ELR (cell line): ENCODE data around the gene GNPDA1.

Experiments
- DNase-seq: peaks from one replicate; pipeline ENCODE4 v3.0.0-alpha.2; 2015; ENCODE audit warnings: low read depth

The GNPDA1 gene

DNA sequence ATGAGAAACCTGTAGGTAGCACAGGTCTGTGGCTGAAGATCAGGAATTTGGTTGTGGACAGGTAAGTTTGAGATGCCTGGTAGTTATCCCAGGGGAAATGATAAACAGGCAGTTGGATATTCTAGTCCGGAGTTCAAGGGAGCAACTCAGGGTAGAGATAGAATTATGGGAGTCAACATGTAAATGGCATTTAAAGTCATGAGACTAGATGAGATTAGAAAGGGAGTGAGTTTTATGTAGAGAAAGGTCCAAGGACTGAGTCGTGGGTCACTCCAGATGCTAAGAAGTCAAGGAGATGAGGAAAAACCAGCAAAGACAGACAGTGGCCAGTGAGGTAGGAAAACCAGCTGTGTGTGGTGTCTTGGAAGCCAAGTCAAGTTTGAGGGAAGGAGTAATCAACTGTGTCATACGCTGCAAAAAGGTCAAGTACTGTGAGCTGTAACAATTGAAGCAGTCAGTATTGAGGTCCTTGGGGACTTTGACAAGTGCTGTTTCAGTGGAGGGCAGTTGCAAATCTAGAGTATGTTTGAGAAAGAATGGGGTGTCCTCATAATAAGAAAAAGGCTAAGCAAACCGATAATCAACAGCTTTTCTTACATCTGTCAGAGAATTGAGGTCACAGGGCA is 18.2 kb downstream of the GNPDA1 start:
- no peak for DNase-seq

DNA sequence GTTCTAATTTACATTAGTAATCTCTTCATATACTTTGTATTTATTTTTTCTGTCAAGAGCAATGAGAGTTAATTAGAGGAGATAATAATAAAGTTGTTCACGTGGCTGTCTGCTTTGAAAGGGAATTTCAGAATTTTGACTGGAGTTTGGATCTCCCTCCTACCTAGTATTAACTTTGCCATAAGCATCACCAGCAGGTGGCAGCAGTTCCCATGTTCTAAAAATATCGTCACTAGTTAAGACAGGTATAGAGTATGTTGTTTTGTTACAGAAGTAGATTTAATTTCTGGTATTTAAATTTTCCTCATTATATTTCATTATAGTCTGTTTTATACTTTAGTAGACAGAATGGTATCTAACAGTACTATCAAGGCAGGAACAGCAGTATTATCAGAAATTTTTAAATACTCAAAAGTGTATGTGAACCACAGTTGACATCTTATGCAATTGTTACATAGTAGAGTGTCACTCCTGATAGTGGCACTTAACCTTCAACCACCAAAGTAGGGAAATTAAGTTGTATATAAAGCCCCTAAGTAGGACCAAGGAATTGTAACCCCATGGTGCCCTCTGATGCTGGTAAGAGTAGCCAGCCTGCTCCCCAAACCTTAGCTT is 20.4 kb downstream of the GNPDA1 start:
- peak; percentile 74 for DNase-seq

DNA sequence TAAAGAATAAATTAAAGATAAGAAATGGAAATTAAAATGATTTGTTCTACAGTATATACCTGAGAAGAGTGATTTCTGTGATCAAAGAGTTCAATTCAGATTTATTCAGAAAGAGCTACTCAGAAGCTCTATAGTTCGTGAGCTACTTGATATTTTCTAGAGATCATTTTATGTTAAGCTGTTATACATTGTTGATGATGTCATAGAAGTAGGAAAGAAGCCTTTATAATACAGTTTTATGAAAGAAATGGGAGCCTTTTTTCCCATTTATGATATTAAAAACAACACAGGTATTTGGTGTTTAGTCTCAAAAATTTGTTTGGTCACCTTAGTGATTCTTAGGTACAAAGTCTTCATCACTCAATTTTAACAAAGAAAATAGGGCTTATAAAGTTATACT is 23.1 kb downstream of the GNPDA1 start:
- DNase-seq: no peak

DNA sequence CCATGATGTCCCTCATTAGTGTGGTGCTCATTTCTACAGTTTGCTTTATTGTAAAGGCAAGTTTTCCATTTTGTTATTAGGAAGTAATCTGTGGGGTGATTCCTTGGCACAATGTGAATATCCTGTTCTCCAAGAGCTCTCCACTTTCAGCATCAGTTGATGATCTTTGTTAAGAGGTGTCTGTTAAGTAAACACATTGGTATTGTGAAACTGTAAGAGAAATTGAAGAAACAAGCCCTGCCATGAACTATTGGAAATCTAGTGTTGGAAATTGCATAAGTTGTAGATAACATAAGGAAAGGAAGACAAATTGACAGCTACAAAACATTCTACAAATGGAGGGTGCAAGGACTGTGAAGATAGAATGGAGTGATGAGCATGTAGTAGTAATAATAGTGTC is 26.8 kb downstream of the GNPDA1 start:
- DNase-seq: no peak

DNA sequence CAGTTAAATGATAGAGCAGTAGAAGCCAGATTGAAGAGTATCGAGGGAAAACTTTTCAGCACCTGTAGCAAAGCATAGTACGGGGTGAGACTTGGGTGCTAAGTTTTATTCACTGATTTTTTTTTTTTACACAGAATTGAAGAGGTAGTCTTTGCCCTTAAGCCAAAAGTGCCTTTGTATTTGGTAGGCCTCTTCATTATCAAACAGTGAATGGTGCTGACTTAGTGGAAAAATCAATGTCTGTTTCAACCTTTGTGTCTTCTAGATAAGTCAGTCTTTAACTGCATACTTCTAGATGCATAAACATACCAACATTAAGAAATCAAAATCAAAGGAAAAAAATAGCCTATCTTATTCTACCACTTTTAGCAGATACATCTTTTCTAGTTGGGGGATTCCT is 30.2 kb downstream of the GNPDA1 start:
- no peak for DNase-seq

DNA sequence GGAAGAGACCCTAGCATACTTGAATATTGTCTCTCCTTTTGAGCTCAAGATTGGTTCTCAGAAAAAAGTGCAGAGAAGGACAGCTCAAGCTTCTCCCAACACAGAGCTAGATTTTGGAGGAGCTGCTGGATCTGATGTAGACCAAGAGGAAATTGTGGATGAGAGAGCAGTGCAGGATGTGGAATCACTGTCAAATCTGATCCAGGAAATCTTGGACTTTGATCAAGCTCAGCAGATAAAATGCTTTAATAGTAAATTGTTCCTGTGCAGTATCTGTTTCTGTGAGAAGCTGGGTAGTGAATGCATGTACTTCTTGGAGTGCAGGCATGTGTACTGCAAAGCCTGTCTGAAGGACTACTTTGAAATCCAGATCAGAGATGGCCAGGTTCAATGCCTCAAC is 34.4 kb downstream of the GNPDA1 start:
- no peak for DNase-seq

DNA sequence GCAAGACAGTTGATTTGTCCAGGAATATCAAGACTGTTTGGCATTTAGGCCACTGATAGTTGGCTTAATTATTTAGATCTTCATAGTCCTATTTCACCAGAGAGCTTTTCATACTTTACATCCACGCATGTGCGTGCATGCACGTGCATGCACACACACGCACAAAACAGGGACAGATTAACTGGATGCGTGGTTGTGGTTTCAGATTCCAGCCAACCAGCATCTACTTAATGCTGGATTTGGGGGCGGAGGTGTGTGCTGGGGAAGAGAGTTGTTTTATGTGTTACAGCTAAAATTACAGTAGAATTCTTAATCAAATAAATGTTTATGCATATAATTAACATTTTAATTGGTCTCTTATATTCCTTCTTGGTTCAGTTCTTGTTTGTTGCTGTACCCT is 36.7 kb downstream of the GNPDA1 start:
- no peak for DNase-seq

DNA sequence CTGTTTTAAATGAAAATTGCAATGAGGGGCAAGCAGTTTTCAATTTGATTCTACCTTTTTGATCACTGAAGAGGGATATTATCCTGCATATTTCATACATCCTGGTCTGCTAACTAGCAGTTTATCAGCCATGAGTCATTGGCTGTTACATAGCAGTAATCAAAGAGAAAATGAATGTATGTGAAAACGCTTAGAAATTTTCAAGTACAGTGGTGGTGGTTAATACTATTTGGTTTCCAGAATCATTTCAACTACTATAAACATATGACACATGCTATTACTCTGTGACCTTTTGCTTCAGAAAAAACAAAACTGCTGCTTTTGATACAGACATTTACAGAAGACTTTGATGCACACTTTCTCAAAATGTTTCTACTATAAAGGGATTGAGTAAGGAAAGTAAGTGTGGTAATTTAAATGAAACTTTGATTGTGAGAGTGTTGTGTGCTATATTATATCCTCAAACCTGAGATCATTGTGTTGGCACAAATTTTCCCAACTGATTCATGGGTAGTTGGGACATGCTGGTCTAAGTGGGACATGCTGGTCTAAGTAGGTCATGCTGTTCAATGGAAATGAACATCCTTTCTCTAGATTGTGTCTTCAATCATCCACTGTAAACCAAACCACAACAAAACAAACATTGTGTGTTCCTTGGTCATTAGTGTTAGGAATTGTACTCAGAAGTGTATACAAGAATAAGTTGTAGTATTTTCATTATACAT is 38.8 kb downstream of the GNPDA1 start:
- peak; percentile 88 for DNase-seq

DNA sequence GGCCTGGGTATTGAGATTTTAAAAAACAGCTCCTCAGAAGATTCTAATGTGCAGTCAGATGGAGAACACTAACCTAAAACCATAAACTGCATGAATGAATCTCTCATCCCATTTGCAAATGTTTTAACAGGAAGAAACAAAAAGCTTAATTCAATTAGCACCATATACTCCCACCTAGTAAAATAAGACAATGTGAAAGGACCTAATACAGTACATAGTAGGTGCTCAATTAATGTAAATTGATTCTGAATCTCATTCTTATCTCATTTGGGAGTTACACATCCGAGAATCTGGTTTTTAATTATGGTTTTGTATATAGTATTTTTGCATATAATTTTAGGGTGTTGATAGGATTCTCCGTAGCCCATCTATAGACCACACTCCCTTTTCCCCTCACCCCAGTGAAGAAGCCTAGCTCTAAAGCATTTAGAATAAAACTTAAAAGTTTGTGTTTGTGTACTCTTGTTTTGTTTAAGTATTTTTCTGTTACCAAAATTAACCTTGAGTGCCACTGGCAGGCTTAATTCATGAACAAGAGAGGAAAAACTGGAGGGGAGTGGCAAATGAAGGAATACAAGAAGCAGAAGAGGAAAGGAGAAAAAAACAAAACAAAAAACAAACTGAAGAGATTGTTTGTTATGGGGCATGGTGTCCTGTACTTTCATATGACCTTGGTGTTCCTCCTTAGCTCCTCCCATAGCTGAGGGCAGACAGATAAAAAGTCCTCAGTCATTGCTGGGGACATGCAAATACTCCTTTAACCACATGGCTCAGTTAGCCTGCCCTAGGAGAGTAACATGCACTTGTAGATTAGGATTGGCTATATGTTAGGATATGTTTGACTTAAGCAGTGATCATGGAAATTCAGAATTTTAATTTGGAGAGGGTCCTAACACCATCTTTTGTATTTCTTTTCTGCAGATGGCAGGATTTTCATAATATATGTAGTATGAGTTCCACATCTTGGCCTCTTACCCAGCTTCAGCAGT is 42.8 kb downstream of the GNPDA1 start:
- DNase-seq: peak; percentile 25

DNA sequence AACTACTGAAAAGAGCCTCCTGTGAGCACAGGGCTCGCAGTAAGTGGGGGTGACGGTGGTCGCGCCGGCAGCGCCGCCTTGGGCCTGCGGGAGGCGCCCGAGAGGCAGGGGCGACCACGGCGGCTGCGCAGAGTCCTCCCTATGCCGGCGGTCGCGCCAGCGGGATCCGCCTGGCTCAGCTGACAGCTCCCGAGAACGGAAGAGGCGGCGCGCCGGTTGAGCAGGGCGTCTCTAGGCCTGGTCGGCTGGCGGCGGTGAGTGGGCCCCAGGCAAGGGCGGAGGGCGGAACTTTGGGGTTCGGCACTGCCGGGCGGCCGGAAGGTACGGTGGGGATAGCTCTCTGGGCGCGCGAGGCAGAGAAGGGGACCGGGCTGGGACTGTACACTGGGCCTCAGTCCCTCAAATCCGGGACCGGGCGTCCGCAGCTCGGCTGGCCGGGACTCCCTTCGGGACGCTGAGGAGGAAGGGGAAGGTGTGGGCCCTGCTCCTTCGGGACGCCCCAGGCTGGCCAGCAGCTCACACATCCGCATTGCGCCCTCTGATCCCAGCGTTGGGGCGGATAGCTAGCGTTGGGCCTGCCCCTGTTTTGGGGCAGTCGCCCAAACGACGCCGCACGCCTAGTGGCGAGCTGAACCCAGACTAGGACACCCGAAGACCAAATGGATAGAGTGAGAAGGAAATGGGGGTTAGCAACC is 43.8 kb downstream of the GNPDA1 start, which contains the start of gene RNF14:
Gene RNF14 (plus strand): TSS at position 192 of the 695 bp plus-strand sequence. CDS start 4,484 bp downstream, outside the sequence.
- DNase-seq: peak; percentile 97

DNA sequence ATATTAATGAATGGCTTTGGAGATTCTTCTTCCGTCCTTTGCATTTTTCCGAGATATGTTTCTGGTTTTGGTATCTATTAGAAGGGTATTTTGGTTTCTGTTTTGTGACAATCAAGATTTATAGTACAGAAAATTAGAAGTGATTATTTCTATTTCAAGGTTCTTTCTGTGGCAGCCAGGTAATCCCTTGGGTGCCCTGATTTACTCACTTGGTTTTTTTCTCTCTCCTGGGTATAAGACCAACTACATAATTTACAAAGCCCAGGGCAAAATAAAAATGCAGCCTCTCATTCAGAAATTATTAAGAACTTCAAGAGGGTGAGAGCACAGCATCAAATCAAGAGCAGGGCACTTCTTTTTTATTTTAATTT is 45.9 kb downstream of the GNPDA1 start:
- no peak for DNase-seq

DNA sequence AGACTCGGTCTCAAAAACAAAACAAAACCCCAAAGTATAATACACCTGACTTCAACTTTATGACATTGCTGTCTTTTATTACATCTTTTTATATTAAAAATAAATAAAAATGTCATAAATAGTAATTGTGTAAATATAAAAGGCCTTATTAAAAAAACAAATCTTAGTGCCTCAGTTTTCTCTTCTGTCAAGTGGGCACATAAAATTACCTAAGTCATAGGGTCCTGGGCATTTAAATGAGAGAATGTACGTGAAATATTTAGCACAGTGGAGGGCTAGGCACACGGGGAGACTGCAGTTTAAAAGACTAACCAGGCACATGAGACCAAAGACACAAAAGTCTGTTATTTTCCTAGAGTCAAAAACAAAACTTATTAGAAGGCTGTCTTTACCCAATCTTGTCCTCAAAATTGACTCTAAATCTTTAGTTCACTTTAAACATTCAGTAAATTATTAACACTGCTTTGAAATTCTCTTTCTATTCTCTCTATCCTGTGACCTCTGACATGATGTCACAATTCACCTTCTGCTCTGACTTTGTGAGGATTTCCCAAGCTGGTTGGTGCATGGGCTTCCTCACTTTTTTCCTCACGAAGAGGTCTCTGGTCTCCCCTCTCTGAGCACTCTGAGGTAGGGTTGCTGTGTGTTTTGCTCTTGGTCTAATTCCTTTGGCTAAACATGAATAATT is 46.4 kb downstream of the GNPDA1 start:
- no peak for DNase-seq

DNA sequence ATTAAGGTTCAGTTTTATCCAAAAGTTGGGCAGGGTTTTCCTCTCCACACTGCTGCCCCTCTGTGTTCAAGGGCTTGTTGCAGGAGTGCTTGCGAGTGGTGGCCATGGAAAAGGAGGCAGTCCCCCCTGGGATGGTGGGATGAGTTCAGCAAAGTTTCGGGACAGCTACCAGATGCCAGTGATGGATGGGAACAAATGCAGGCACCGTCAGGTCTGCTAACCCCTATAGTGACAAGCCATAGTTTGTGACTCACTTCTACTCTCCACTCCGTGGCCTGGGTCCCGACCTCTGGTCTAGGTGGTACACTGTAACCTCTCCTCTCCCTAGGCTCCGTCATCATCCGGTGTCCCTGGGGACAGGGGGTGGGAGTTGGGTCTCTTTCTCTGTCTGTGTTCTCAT is 47.8 kb downstream of the GNPDA1 start:
- no peak for DNase-seq

DNA sequence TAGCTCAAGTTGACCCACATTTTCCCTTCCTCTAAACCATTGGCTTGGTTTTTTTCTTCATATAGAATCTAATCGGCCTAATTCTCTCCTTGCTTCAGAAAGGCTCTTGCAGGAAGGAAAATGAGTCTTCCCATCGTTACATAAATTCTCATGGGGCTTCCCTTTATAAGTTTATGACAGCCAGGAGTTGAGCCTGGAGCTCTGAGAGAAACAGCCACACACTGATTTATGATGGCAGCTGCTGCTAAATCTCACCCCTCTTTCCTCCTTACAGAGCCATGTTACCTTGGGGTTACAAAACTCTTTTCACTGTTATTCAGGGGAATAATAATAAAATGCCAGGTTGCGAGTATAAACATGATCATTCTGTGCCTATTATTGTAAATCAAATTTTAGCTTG is 49.1 kb downstream of the GNPDA1 start:
- no peak for DNase-seq

DNA sequence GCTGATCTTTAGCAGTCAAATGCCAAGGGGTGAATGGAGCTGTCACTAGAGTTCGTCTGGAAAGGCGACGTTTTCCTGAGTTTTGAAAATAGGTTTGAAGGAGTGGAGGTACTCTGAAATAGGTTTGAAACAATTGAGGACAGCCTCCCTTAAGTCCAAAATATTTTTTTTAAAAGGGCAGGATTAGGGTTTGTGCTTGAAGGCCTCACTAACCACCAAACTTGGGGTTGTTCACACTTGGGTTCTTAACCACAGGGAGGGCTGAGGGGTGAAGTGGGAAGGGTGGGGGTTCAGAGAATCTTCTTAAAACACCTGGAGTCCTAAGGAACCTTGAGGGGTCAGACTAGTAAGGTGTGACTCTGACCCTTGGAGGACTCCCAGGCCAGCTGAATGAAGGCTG is 51.4 kb downstream of the GNPDA1 start:
- no peak for DNase-seq

DNA sequence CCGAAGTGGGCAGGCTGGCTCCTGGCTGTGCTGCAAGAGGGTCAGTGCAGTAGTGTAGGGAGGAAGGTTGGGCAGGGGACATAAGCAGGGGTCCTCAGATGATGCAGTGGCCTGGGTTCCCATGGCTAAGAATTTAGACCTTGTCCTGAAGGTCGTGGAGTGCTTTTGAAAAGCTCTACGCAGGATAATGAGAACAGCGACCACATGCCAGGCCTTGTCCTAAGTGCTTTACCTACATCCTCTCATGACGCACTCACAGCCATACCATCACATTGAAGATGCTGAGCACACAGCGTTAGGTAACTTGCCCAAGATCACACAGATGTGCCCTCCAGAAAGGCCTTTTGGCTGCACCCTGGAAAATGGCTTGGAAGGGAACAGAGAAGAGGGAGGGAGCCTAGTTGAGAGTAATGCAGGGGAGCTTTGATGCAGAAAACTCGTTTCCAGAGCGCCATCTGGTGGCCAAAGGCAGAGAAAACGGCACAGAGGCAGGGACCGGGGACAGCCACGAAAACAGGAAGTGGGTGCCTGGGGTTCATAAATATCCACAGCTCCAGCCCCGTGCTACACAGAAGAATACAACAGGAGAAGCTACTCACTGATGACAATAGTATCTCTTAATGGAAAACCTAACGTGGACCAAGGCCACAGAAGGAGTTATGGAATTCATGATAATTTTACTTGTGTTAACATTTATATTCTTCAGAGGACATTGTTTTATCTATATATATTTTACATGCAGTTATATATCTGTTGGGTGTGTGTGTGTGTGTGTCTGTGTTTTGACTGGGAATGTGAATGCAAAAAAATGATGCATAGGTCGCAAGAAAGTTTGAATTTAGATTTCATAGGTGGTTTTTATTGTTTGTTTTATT is 52.1 kb downstream of the GNPDA1 start:
- DNase-seq: peak; percentile 87

DNA sequence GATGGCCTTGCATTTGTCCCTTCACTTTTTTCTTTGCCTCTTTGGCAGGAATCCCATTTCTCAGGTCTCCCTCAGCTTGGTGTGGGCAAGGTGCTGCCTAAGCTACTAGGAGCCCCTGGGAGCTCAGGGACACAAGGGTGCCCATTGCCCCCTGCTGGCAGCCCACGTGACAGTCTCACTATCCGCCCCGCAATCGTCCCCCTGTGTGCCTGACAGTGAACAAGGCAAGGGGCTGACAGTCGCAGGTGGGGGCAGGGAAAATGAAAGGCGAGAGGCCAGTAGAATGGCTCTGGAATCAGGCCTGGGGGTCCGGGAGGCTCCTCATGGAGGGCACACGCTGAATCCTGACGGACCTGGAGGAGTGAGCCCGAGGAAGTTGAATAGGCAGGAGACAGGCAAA is 52.8 kb downstream of the GNPDA1 start:
- no peak for DNase-seq

DNA sequence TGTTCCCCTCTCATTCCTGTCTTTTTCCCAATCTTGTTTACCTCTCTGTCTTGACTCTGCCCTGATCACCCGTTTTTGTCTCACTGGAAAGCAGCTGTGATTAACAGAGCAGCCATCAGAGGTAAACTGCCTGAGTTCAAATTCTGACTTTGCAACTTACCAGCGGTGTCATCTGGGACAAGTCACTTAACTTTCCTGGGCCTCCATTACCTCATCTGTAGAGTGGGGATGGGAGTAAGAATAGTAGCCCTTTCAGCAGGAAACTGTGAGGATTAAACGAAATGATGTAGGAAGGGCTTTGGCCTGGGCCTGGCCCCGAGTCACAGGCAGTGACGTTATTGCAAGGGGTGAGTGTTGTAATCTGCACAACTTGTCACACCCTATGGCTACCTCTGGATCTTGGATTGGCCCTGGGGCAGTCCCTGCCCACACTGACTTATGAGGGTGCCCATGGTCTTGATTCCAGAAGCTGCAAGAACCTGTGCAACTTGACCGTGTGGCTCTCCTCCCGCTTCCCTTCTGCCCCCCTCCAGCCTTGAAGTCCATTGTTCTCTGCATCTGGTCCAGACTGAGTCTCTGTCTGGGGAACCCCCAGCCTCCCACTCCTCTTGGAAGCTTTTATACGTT is 54.2 kb downstream of the GNPDA1 start:
- peak; percentile 51 for DNase-seq

DNA sequence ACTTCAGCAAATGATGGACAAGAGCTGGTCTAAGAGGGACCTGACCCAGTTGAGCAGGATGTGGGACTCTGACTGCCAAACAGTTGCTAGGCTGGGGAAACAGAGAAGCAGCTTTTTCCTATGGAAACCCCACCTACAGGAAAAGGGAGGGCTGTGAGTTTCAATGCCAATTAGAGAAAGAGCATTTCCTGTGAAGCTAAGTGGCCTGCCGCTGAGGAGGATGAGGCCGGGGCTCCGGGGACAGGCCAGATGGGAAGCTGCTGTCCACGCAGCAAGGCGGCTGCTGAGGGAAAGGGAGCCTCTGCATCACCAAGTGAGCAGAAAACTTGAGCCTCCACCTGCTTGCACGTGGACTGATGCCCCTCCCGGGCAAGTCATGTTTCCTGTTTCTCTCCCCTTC is 54.7 kb downstream of the GNPDA1 start, which contains the start of gene PCDH12:
Gene PCDH12 (minus strand): TSS at position 90 of the 400 bp plus-strand sequence. CDS start 351 bp downstream, outside the sequence.
- DNase-seq: peak; percentile 31
